Hippocampal formation (tissue), 2 donors: ENCODE measurements around the gene CHD9.
A peak's percentile ranks its signal among the peaks of the same experiment; 100 is the strongest.
"Not testable (repeated sequence)": the region's sequence is repeated elsewhere in the genome, so short reads cannot be mapped to it uniquely, and the experiment has no call there.

Experiments used
- DNase-seq, 2 donors: peaks; one replicate each; lab custom pipeline; 2025; lab: John Stamatoyannopoulos, UW

CHD9 gene, protein sequence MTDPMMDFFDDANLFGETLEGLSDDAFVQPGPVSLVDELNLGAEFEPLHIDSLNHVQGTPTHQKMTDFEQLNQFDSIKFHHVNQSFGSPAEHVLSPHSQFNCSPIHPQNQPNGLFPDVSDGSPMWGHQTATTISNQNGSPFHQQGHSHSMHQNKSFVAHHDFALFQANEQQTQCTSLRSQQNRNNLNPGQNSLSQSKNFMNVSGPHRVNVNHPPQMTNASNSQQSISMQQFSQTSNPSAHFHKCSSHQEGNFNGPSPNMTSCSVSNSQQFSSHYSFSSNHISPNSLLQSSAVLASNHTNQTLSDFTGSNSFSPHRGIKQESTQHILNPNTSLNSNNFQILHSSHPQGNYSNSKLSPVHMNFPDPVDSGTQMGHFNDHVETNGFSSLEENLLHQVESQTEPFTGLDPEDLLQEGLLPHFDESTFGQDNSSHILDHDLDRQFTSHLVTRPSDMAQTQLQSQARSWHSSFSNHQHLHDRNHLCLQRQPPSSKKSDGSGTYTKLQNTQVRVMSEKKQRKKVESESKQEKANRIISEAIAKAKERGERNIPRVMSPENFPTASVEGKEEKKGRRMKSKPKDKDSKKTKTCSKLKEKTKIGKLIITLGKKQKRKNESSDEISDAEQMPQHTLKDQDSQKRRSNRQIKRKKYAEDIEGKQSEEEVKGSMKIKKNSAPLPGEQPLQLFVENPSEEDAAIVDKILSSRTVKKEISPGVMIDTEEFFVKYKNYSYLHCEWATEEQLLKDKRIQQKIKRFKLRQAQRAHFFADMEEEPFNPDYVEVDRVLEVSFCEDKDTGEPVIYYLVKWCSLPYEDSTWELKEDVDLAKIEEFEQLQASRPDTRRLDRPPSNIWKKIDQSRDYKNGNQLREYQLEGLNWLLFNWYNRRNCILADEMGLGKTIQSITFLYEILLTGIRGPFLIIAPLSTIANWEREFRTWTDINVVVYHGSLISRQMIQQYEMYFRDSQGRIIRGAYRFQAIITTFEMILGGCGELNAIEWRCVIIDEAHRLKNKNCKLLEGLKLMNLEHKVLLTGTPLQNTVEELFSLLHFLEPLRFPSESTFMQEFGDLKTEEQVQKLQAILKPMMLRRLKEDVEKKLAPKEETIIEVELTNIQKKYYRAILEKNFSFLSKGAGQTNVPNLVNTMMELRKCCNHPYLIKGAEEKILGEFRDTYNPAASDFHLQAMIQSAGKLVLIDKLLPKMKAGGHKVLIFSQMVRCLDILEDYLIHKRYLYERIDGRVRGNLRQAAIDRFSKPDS (N-terminal part only)

DNA sequence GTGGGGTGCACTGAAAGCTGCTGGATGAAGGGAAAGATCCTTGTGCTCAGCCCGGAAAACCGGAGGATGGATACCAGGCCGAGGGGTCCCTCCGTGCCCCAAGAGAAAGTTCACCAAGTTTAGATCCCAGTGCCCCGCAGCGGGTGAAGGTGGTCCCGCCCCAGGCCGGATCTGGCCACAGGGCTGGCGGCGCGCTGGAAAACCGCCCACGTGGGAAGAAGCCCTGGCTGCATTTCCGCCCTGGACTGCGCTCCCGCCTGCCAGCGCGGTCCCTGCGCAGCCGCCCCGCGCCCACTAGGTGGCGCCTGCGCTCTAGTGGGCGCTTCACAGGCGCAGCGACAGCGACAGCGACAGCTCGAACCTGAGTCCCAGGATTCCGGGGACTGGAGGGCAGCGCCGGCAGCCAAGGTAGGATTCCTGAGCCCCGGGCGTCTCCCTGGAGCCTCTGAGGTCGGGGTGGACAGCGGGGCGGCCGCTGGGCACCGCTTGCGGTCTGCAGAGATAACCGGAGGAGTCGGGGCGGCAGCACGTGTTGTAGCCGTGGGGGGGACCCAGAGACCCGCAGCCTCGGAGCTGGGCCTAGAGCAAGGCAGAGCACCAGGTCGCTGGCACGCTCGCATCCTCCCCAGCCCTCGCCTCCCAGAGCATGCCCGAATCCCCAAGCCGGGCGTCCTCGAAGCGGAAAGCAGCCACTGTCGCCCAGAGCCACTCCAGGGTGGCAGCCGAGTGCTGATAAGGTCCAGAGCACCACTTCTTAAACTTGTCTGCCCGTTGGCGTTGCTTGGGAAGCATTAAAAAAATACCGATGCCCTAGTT, at the start of gene CHD9:
TSS of gene CHD9 (plus strand) at position 322 of the 816 bp plus-strand sequence. CDS start 101,099 bp downstream, outside the sequence.
- DNase-seq, result peak; percentile 73 to 82

DNA sequence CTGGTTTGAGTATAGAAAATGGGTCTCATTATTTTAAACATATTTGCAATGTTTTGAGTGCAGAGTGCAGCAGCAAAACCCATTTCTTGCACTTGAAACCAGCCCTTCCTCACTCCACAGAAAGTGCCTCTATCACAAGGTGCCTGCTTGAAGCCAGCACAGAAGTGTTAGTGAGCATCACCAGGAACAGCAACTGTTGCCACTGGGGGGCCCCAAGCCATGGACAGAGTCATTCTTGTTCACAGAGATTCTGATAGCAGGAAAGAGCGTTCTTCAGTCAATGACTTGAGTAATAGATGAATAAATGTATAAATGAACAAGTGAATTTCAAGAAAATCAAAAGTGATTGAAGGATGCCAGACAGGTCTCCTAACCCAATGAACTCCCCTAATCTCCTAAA, 47.7 kb upstream of the CHD9 start:
- DNase-seq, result no peak

DNA sequence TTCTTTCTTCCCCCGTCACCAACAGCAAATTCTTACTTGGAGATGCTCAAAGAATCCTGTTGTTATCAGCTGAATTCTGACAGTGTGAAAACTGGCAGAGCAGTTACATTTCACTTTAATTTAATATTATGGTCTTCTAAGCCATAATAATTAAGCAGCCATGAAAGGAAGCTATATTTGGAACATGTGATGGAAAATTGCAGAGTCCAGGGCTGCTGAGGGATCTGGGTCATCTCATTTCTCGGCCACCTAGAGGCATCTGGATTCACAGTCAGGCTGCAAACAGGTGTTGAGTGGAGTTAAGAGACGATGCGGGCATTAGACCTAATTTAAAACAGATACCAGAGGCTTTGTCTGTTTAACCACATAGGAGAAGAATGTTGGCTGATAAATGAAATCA, 40.5 kb upstream of the CHD9 start:
- no peak for DNase-seq

DNA sequence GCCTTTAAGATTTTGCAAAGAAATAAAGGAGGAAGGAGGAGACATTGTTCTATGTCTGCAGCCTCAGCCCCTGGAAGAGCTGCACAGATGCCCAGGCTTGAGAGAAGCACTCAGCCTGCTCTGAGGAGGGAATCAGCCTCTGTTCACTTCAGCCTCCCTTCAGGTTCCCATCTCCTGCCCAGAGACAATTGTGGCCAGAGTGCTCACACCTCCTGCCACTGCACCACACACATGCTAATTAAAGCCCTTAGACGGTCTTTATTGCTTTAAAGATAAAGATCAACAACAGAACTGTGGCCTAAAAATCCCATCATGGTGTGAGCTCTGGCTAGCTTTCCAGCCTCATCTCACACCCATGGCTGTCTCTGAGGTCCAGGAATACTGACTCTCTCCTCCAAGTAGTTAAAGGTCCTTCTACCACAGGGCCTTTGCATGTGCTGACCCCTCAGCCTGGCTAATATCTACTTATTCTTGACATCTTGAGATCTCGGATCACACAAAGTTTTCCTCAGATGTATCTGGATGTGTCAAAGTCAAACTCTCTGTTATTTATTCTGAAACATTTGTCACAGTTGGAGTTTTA, 35.9 kb upstream of the CHD9 start:
- no peak for DNase-seq

DNA sequence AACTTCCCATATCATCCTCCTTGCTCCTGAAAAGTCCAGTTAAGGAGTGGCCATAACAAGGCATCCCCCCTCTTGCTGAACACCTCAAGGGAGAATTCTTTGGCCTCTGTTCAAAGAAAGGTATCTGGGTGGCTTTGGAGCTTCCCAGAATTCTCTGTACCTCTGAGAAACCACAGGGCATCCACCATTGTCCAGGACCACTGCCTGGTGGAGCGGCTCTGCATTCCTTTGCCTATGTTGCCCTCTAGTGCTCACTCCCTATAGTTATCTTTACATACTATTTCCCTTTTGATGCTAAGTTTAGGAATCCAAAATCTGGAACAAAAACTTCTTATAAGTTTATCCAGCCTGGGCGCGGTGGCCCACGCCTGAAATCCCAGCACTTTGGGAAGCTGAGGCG, 32.4 kb upstream of the CHD9 start:
- peak in 1 of 2 donors; percentile 55 for DNase-seq

DNA sequence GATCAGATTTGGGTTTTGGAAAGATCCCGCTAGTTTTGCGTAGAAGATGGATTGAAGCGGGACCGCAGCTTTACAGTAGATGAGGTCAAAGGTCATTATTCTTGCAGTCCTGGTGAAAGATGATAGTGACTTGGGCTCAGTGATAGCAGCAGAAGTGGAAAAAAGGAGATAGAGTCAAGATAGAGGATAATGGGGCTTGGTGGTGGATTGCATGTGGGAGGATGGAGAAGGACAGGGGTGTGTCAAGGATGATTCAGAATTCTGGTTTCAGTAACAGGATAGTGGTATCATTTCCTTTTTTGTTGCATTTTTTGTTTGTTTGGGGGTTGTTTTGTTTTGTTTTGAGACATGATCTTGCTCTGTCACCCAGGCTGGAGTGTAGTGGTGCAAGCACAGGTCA, 30.7 kb upstream of the CHD9 start:
- DNase-seq, result no peak

DNA sequence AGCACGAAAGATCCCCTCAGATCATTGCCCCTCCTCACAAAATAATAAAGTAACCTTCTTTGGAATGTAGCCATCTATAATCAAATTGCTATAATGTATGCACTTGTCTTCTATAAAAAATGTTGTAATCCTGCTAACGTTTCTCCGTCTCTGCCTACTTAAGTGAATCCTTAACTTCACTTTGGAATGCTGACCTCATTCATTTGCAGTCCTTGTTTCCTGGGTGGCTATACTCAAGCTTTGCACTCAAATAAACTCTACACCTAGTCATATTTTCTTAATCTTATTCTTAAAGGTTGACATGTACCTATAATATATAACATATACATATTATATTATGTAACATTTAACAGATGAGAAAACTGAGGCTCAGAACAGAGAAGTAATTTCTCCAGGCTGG, 24.8 kb upstream of the CHD9 start:
- DNase-seq, result no peak

DNA sequence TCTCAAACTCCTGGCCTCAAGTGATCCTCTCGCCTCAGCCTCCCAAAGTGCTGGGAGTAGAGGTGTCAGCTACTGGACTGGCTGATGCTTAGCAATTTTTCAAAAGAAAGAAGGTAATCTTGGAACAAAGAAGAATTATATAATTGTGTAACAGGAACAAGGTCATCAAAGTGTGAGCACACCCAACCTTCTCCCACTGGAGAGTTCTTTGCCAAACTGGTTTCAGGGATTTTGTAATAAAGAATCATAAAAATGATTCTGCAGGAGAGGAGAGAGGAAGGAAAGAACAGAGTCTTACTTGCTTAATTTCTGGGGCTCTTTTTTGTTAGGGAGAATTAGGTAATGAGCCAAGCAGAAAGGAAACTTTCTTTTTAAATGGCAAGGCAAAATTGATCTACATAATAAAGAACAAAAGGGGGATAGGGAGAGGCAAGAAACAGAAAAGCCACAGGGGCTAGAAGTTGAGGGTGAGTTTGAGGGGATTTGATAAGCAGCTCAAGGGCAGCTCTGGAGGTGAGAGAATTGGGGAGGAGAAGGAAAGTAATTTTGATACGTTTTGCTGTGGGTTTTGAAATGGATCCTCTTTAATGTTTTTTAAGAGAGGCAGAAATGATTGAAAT, 23.4 kb upstream of the CHD9 start:
- no peak for DNase-seq

DNA sequence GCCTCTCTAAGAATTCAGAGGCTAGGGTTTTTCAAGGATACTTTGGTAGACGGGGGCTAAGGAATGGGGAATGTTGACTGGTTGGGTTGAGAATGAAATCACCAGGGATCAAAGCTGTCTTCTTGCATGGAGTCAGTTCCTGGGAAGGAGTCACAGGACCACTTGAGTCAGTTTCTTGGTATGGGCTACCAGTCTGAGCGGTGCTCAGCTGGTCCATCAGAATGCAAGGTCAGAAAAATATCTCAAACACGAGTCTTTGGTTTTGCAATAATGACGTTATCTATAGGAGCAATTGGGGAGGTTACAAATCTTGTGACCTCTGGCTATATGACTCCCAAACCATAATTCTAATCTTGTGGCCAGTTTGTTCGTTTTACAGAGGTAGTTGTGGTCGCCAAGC, 20.5 kb upstream of the CHD9 start:
- DNase-seq, result no peak

DNA sequence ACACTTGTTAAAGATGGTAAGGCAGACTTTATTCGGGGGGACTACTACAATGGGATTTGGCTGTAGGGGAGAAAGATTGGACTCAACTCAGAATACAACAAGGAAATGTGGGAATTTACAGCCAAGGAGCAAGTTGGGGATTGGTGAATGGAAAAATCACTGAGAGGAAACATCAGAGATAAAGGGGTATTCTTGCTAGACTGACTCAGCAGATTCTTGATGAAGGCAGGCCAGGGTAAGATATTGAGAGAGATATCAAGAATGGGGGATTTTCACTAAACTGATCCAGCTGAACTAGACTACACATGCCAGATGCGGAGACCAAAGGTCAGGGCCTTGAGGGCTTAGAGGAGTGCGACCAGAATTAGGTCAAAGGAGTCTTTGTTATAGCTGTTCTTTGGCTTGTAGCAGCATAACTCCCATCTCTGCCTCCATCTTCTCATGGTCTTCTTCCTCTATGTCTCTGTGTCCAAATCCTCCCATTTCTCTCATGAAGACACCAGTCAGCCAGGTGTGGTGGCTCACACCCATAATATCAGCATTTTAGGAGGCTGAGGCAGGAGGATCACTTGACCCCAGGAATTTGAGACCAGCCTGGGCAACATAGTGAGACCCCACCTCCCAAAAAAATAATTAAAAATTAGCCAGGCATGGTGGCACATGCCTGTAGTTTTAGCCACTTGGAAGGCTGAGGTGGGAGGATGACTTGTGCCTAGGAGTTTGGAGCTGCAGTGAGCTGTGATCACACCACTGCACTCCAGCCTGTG, 19.4 kb upstream of the CHD9 start:
- DNase-seq, result no peak

DNA sequence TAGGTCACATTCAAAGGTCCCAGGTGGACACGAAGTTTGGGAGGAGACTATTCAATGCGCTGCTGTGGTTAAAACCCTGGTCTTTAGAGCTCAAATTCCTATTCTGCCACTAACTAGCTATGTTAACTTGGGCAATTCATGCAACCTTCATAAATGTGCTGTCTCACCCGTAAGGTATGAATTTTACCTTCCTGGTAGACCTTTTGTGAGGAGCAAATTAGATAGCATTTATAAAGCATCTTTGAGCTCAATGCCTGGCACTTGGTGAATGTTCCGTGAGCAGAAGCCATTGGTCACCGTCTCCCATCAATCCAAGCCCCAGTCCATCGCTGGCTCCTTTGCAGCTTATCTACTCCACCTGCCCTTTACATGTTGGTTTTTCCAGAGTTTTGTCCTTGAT, 18.7 kb upstream of the CHD9 start:
- no peak for DNase-seq

DNA sequence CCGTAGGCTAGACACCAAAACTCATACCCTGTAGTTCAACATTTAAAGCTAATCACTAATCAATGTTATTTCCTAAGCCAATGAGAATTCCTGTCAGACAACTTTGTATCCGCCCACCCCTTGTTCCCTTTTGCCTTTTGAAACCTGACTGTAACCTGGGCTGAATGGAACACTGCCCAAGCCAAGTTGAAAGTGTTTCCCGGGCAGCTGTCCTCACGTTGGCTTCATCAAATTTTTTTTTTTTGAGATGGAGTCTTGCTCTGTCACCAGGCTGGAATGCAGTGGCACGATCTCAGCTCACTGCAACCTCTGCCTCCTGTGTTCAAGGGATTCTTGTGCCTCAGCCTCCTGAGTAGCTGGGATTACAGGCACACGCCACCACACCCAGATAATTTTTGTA, 18.1 kb upstream of the CHD9 start:
- DNase-seq, result not testable (repeated sequence)

DNA sequence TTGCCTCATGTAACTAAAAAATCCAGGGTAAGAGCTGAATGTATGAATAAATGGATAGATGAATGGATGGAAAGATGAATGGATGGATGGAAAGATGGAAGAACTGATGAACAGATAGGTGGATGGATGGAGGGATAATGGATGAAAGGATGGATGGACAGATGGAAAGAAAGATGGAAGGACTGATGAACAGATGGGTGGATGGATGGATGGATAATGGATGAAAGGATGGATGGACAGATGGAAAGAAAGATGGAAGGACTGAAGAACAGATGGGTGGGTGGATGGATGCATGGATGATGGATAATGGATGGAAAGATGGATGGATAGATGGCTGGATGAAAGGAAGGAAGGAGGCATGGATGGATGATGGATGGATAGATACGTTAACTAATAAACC, 14.0 kb upstream of the CHD9 start:
- DNase-seq, result no peak

DNA sequence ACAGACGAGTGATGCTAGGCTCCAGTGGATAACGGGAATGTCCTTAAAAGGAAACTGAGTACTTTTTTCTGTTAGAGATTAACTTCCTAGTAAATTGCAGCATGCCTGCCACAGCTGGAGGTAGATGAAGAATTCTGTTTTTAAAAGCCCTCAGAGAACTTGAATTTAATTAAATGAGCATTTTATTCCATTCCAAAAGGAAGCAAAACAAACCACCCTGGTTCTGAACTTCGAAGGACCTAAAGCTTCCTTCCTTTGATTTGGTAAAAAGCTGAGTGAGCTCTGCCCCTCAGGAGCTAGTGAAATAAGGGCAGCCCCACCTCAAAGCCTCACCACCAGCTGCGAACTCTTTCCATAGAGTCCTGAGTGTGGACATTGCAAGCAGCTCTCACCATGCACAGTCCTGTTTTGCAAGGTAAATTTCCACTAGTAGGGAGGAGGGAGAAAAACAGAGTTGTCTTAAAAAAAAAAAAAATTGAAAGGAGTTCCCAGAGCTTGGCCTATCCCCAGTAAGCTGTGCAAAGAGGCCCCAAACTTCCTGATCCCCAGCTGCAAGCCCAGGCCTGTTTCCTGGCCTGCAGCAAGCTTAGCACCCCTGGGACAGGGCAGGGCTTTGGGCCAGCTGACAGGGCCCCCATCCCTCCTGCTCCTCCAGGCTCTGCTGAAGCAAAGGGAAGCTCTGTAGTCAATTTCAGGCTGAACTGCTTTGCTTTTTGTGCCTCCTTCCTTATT, 13.3 kb upstream of the CHD9 start:
- no peak for DNase-seq

DNA sequence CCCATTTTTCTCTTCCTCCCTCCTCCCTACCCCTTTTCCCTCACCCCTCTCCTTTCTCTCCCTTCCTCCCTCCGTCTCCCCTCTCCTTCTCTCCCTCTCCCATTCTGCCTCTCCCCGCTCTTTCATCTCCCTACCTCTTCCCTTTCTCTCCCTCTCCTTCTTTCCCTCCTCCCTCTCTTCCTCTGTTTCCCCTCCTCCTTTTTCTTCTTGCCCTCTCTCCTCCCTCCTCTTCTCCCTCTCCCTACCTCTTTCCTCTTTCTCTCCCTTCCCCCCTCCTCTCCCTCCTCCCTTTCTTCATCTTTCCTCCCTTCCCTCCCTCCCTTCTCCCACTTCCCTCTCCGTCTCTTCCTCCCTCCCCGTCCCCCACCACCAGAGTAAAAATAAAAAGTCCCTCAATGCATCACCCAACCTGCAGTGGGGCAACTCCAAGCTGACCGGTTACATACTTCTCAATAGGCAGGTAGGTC, 12.5 kb upstream of the CHD9 start:
- no peak for DNase-seq

DNA sequence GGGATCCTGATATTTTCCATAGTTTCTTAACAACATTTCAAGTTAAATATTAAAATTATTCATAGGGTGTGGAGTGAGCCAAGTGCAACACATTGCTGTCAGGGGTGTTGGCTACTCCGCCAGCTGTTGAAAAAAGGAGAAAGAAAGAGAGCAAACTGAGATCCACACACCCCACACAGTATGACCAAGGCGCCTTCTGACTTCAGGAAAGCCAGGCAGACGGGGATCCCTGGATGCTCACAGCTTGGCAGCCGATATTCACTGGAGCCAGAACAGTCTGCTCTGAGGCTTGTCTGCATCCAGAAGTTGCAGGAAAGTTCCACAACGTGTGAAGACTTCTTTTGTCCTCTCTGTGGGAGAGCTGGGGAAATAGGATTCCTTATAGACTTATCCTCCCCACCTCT, 11.4 kb upstream of the CHD9 start:
- DNase-seq, result no peak

DNA sequence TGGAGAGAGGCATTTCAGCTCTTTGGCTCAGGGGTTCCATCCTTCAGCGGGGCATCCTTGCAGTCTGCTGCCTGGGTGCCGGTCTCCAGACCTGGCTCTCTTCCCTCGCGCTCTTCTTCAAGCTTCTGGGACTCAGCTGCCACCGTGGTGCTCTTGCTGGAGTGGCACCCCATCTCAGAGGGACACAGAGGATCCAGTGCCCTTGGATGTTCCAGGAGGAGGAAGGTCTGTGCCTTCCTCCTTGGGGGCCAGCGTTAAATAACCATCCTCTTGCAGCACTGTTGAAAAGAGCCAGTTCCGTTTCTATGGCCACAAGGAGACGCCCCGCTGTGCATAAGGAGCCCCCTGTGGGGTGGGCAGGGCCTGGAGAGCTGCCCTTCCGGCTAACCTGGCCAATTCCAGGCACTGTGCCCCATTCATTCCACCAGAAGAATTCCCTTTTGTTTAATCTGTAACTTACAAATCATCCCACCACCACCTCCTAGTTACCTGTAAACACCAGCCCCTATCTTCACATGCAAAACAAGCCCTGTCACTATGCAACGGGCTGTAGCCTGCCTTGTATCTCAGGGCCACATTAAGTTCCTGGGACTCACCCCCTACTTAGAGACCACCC, 10.7 kb upstream of the CHD9 start:
- no peak for DNase-seq
